A549 (cell line): ENCODE measurements around the gene TRPV4. TPM values are rescaled to one million over a fixed set of nuclear protein-coding genes. Genes with fewer than 3 reads are reported as not detected.

Experiments
- ATAC-seq, 2 experiments: fragments of 200-7000 bp in 1 of 2; fragments of >200 bp in 1 of 2; cut with Nextera tagmentation in 1 of 2; cut with Tn5 transposase in 1 of 2; 3 replicates each; pipeline versions ENCODE4 v1.8.0 to v1.9.1; 2018 to 2020; ENCODE audit warnings: mild to moderate bottlenecking in 1 of 2, moderate library complexity in 1 of 2
- CTCF ChIA-PET: fragments of 300-600 bp; sonication (Branson Sonifier 250); formaldehyde crosslinking; extraction: SDS; loops from one replicate; lab custom pipeline; 2021; ENCODE audit warnings: antibody characterized with exemption, inconsistent platforms; lab: Yijun Ruan, JAX
- POLR2A ChIA-PET: fragments of 350-600 bp; formaldehyde crosslinking; extraction: SDS; loops from one replicate; lab custom pipeline; 2021; ENCODE audit warnings: antibody characterized with exemption, inconsistent platforms; lab: Yijun Ruan, JAX
- DNase-seq, 2 experiments: peaks; one replicate each; pipeline versions ENCODE4 v3.0.0 to v3.0.0-alpha.2; 2011 to 2016; ENCODE audit warnings: low read depth in 1 of 2, low spot score in 1 of 2
- FAIRE-seq: peaks from 2 replicates; lab custom pipeline; 2011; peaks lifted over from hg19 to GRCh38; lab: Jason Lieb, UNC
- H3K27ac ChIP-seq, 2 experiments: fragments of >200 bp; sonication (Bioruptor Twin); formaldehyde crosslinking; 3 replicates each; pipeline ENCODE4 v1.5.1; 2016 to 2017
- H3K4me1 ChIP-seq: fragments of >200 bp; sonication (Bioruptor Twin); formaldehyde crosslinking; 3 replicates; pipeline ENCODE4 v1.6.1; 2016
- H3K4me2 ChIP-seq: fragments of >200 bp; sonication (Bioruptor Twin); formaldehyde crosslinking; 3 replicates; pipeline ENCODE4 v1.6.1; 2016
- H3K4me3 ChIP-seq: fragments of >200 bp; sonication (Bioruptor Twin); formaldehyde crosslinking; 3 replicates; pipeline ENCODE4 v1.5.1; 2016
- H3K9me3 ChIP-seq: fragments of >200 bp; sonication (Bioruptor Twin); formaldehyde crosslinking; 3 replicates; pipeline ENCODE4 v1.6.1; 2016
- BHLHE40 ChIP-seq: IDR thresholded peaks from 2 replicates; pipeline ENCODE4 v1.6.1; 2012; ENCODE audit warnings: low read depth, low read length, inconsistent platforms
- CHD2 ChIP-seq: fragments of 150-350 bp; IDR thresholded peaks from 2 replicates; pipeline ENCODE4 v1.6.1; 2014; ENCODE audit warnings: low read length; ENCODE audit not compliant: partially characterized antibody
- CHD4 ChIP-seq: fragments of 200-600 bp; sonication (generic); IDR thresholded peaks from 2 replicates; pipeline ENCODE4 v1.6.1; 2016; ENCODE audit warnings: antibody characterized with exemption, mild to moderate bottlenecking, borderline replicate concordance
- FOXS1 ChIP-seq: fragments of 250-450 bp; sonication (Bioruptor Pico); IDR thresholded peaks from 2 replicates; pipeline ENCODE4 v1.5.0; 2020; ENCODE audit warnings: mild to moderate bottlenecking, moderate library complexity
- HOXB5 ChIP-seq: fragments of 250-450 bp; sonication (Bioruptor Pico); IDR thresholded peaks from 2 replicates; pipeline ENCODE4 v1.5.0; 2020; ENCODE audit warnings: mild to moderate bottlenecking, moderate library complexity
- JUNB ChIP-seq: fragments of >200 bp; sonication (Bioruptor Twin); formaldehyde crosslinking; IDR thresholded peaks from 2 replicates; pipeline ENCODE4 v1.6.1; 2016
- NPAS2 ChIP-seq: fragments of 250-450 bp; sonication (Bioruptor Pico); IDR thresholded peaks from 2 replicates; pipeline ENCODE4 v1.8.0; 2022; ENCODE audit warnings: mild to moderate bottlenecking, moderate library complexity, borderline replicate concordance
- NR3C1 ChIP-seq: fragments of >200 bp; sonication (Bioruptor Twin); formaldehyde crosslinking; IDR thresholded peaks from 3 replicates; pipeline ENCODE4 v1.6.1; 2017
- RCOR1 ChIP-seq: fragments of 150-350 bp; IDR thresholded peaks from 2 replicates; pipeline ENCODE4 v1.6.1; 2014; ENCODE audit warnings: antibody characterized with exemption, low read length, low read depth
- RFX5 ChIP-seq: fragments of 450-650 bp; IDR thresholded peaks from 2 replicates; pipeline ENCODE4 v1.7.1; 2014; ENCODE audit warnings: antibody characterized with exemption, mild to moderate bottlenecking, moderate library complexity
- ZFP36 ChIP-seq: fragments of 450-650 bp; IDR thresholded peaks from 2 replicates; pipeline ENCODE4 v1.6.1; 2014; ENCODE audit warnings: borderline replicate concordance; ENCODE audit not compliant: partially characterized antibody
- WGBS: methylation state at CpG from one replicate; pipeline ENCODE4 v1.1.6; 2017; ENCODE audit errors: missing lambda C conversion rate; 5-methylcytosine and 5-hydroxymethylcytosine counted together
- polyA plus RNA-seq, 4 experiments: library from polyadenylated mRNA; depleted of rRNA in 3 of 4; stranded (reverse); fragments of >200 nt; fragmentation: RNase III in 1 of 4; extraction: RNeasy Plus Mini Kit Qiagen cat#74134 plus additional on column Dnase treatment in 1 of 4; gene quantifications; 2 replicates in 3 of 4; 3 replicates in 1 of 4; pipeline ENCODE4 v1.2.3, GENCODE V29; 2011 to 2017
- TF ChIP-seq, protein P1 (sequence below): IDR thresholded peaks from 2 replicates; pipeline ENCODE4 v1.6.1; 2012
- TF ChIP-seq, protein P2 (sequence below): fragments of 250-450 bp; sonication (Bioruptor Pico); IDR thresholded peaks from 2 replicates; pipeline ENCODE4 v1.5.0; 2020; ENCODE audit warnings: low read depth, mild to moderate bottlenecking, moderate library complexity
- TF ChIP-seq, protein P3 (sequence below): IDR thresholded peaks from 2 replicates; pipeline ENCODE4 v1.6.1; 2012
- TF ChIP-seq, protein P4 (sequence below): fragments of >200 bp; sonication (Bioruptor Twin); formaldehyde crosslinking; IDR thresholded peaks from 2 replicates; pipeline ENCODE4 v1.6.1; 2016
- TF ChIP-seq, protein P5 (sequence below): fragments of 250-450 bp; sonication (Bioruptor Pico); IDR thresholded peaks from 2 replicates; pipeline ENCODE4 v1.5.0; 2021; ENCODE audit warnings: mild to moderate bottlenecking, moderate library complexity, borderline replicate concordance

The TRPV4 gene
- polyA plus RNA-seq, 2 of the 4 experiments (the other 2 are of a cell fraction): 0.15 to 0.37 TPM

DNA sequence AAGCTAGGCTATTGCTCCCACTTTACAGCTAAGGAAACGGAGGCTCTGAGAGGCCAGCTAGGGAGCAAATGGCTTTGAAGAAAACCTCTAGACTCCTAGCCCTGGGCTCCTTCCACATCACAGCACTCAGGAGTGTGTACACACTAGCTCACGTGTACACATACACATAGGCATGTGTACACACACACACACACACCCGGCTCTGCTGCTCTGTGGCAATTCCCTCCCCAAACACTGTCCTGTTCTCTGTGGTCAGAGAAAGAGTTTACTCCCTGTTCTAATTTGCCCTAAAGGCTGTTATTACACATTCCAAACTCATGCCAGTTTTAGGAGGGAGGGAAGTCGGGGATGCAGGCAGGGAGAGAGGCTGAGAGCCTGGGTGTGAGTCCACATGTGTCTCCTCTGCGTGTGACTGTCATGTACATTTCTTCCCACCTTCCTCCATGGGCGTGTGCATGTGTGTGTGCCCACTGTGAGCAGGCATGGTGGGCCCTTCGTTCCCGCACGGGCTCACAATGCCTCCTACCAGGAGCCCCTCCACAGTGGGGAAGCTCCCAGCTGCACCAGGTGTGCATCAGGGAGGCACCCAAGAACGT lies 14.2 kb downstream of the TRPV4 start:
- no peak for FAIRE-seq

DNA sequence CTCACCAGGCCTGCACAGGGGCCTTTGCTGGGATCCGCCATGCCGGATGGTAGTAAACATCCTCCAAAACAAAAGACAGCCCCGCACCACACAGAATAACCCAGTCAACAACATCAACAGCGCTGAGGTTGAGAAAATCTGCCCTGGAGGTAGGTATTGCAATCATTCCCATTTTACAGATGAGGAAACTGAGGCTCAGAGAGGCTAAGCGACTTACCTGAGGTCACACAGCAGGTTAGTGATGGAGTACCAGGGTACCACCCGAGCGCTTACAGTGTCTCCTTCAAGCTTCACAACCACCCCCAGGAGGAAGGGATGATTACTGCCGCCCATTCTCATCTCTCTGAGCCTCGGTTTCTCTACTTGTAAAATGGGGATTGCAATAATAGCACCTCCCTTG lies 14.9 kb downstream of the TRPV4 start:
- ChIA-PET CTCF (interaction anchor here (0.8 to 7.3 kb wide), 4 partner anchors 8 to 18 kb away, joined by 3 to 85 read pairs (median 3); no protein-coding TSS in a partner anchor), POLR2A (no interaction called here)
- TF ChIP-seq ZFP36 (peak; percentile 4), BHLHE40 (no peak)
- ATAC-seq (no peak), FAIRE-seq (no peak), DNase-seq (no peak)
- no peak overlapping the region for H3K4me2 ChIP-seq
- H3K4me1 ChIP-seq: peaks cover 23% of the 10 kb centered on the region
- no peak overlapping the region for H3K4me3 ChIP-seq
- 79% methylated on average over 9 of the region's 9 CpGs for WGBS
- no peaks in the 10 kb centered on the region for H3K9me3 ChIP-seq
- no peak overlapping the region for H3K27ac ChIP-seq

More for the DNA sequence above, 14.2 kb downstream of the TRPV4 start:
- H3K4me2 ChIP-seq: 0 out of 3 replicates have a peak overlapping the region, but pooled peaks have one; percentile 13
- ATAC-seq: peak; percentile 35 to 50; a peak in 5 of 6 replicates
- H3K9me3 ChIP-seq: no peaks in the 10 kb centered on the region
- WGBS: 35% methylated on average over 10 of the region's 10 CpGs
- ChIA-PET CTCF (interaction anchor here (0.7 to 7.3 kb wide), 6 partner anchors 13 to 640 kb away, joined by 3 to 85 read pairs (median 3); no protein-coding TSS in a partner anchor), POLR2A (no interaction called here)
- peak overlapping the region in 1 of 2 experiments; percentile 37; a peak in 2 of 6 replicates for H3K27ac ChIP-seq
- TF ChIP-seq RCOR1 (no peak), NPAS2 (CRISPR knock-in tag) (peak; percentile 46; the same call in 1 of the 2 replicates)
- peak in 1 of 2 experiments; percentile 63 for DNase-seq
- peaks cover 28% of the 10 kb centered on the region for H3K4me1 ChIP-seq
- no peak overlapping the region for H3K4me3 ChIP-seq

DNA sequence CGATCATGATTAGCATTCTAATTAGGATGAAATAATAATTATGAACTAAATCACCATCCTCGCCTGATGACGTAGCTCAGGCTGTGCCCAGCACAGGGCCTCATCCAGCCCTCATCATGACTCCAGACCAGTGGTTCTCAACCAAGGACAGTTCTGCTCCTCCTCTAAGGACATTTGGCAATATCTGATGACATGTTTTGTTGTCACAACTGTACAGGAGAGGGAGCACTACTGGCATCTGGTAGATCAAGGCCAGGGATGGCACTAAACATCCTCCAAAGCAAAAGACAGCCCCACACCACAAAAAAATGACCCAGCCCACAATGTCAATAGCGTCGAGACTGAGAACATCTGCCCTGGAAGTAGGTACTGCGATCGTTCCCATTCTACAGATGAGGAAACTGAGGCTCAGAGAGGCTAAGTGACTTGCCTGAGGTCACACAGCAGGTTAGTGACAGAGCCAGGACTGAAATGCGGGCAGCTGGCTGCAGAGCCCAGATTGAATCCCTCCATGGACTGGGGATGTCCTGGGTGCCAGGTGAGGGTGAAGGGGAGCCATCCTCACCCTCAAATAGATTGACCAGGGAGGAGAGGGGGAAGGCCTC lies 15.5 kb downstream of the TRPV4 start:
- FAIRE-seq (no peak), ATAC-seq (0 out of 6 replicates have a peak, but pooled peaks of 1 of the 2 experiments have one; percentile 6), DNase-seq (peak in 1 of 2 experiments; percentile 51)
- WGBS: 86% methylated on average over 8 of the region's 8 CpGs
- Histone ChIP-seq H3K4me2 (no peak overlapping the region), H3K4me1 (peaks cover 18% of the 10 kb centered on the region), H3K27ac (no peak overlapping the region), H3K4me3 (no peak overlapping the region), H3K9me3 (no peaks in the 10 kb centered on the region)
- TF ChIP-seq, protein P1, sequence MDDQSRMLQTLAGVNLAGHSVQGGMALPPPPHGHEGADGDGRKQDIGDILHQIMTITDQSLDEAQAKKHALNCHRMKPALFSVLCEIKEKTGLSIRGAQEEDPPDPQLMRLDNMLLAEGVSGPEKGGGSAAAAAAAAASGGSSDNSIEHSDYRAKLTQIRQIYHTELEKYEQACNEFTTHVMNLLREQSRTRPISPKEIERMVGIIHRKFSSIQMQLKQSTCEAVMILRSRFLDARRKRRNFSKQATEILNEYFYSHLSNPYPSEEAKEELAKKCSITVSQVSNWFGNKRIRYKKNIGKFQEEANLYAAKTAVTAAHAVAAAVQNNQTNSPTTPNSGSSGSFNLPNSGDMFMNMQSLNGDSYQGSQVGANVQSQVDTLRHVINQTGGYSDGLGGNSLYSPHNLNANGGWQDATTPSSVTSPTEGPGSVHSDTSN: no peak
- peak; percentile 56 for TF ChIP-seq ZFP36
- CTCF ChIA-PET: interaction anchor here (0.8 to 7.3 kb wide), 4 partner anchors 9 to 28 kb away, joined by 3 to 85 read pairs (median 14); no protein-coding TSS in a partner anchor
- POLR2A ChIA-PET: no interaction called here

DNA sequence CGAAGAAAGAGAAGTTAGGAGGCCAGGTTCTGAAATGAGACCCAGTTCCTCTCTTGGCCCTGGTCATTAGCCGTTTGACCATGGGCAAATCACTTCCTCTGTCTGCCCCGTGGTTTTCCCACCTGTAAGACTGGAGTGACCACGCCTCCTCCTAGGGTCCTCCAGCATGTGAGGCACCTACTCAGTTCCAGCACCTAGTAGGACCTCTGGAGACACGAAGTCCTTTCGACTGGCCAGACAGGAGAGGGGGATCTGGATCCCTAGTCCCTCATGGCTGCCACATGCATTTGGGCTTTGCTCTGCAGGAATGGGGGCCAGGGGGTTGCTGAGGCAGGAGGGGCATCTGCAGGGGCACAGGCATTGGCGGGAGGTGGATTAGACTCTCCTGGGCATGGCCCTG lies 16.3 kb downstream of the TRPV4 start:
- H3K9me3 ChIP-seq: no peaks in the 10 kb centered on the region
- H3K4me1 ChIP-seq: peaks cover 11% of the 10 kb centered on the region
- ATAC-seq: no peak
- POLR2A ChIA-PET: no interaction called here
- DNase-seq: no peak
- no peak overlapping the region for H3K4me3 ChIP-seq
- CTCF ChIA-PET: interaction anchor here (2.0 to 7.3 kb wide), 3 partner anchors 11 to 28 kb away, joined by 6 to 85 read pairs (median 25); partner anchors contain the start of gene TRPV4
- WGBS: 62% methylated on average over 7 of the region's 7 CpGs
- no peak for FAIRE-seq
- H3K4me2 ChIP-seq: no peak overlapping the region
- TF ChIP-seq, protein P2, sequence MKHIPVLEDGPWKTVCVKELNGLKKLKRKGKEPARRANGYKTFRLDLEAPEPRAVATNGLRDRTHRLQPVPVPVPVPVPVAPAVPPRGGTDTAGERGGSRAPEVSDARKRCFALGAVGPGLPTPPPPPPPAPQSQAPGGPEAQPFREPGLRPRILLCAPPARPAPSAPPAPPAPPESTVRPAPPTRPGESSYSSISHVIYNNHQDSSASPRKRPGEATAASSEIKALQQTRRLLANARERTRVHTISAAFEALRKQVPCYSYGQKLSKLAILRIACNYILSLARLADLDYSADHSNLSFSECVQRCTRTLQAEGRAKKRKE (CRISPR knock-in tag): no peak
- TF ChIP-seq, protein P3, sequence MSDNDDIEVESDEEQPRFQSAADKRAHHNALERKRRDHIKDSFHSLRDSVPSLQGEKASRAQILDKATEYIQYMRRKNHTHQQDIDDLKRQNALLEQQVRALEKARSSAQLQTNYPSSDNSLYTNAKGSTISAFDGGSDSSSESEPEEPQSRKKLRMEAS: no peak
- no peak for TF ChIP-seq HOXB5 (CRISPR knock-in tag)
- TF ChIP-seq FOXS1 (CRISPR knock-in tag): no peak
- TF ChIP-seq CHD2: no peak
- TF ChIP-seq, protein P4, sequence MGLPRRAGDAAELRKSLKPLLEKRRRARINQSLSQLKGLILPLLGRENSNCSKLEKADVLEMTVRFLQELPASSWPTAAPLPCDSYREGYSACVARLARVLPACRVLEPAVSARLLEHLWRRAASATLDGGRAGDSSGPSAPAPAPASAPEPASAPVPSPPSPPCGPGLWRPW: no peak
- TF ChIP-seq NR3C1: no peak
- TF ChIP-seq JUNB: no peak
- no peak for TF ChIP-seq CHD4
- TF ChIP-seq RFX5: no peak
- TF ChIP-seq, protein P5, sequence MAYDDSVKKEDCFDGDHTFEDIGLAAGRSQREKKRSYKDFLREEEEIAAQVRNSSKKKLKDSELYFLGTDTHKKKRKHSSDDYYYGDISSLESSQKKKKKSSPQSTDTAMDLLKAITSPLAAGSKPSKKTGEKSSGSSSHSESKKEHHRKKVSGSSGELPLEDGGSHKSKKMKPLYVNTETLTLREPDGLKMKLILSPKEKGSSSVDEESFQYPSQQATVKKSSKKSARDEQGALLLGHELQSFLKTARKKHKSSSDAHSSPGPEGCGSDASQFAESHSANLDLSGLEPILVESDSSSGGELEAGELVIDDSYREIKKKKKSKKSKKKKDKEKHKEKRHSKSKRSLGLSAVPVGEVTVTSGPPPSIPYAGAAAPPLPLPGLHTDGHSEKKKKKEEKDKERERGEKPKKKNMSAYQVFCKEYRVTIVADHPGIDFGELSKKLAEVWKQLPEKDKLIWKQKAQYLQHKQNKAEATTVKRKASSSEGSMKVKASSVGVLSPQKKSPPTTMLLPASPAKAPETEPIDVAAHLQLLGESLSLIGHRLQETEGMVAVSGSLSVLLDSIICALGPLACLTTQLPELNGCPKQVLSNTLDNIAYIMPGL: no peak
- TF ChIP-seq, all 56 proteins: peak for 0
- no peak overlapping the region for H3K27ac ChIP-seq
